B cell (primary cell): Measurements from ENCODE around the gene WDR7. TPM values are rescaled to one million over a fixed set of nuclear protein-coding genes. Genes with fewer than 3 reads are reported as not detected.

Experiments
- ATAC-seq: fragments of 200-7000 bp; cut with Tn5 transposase; one replicate; pipeline ENCODE4 v1.10.0; 2021; ENCODE audit warnings: low read depth, mild to moderate bottlenecking, moderate number of reproducible peaks, moderate library complexity
- CTCF ChIA-PET: fragments of 350-600 bp; sonication (Branson Sonifier 250); formaldehyde crosslinking; loops from one replicate; lab custom pipeline; 2021; ENCODE audit warnings: antibody characterized with exemption, inconsistent platforms; lab: Charles Lee
- POLR2A ChIA-PET: fragments of 350-600 bp; sonication (Branson Sonifier 250); formaldehyde crosslinking; loops from one replicate; lab custom pipeline; 2021; ENCODE audit warnings: antibody characterized with exemption; lab: Charles Lee
- DNase-seq: peaks from one replicate; pipeline ENCODE4 v3.0.0; 2013
- H2AFZ ChIP-seq: 2 replicates; pipeline ENCODE4 v1.6.1; 2012; ENCODE audit warnings: mild to moderate bottlenecking, low read depth, low read length; ENCODE audit not compliant: insufficient read depth, poor library complexity, severe bottlenecking
- H3K27ac ChIP-seq, 2 donors: 1 replicate in 1 of 2; 2 replicates in 1 of 2; pipeline ENCODE4 v1.5.1; 2012 to 2013; ENCODE audit warnings: low read length in 2 of 2, mild to moderate bottlenecking in 2 of 2, moderate library complexity in 1 of 2
- H3K27me3 ChIP-seq, 4 experiments: fragments of 200-600 bp in 1 of 4; sonication (generic) in 1 of 4; replicated peaks in 1 of 4; 1 replicate in 2 of 4; 2 replicates in 2 of 4; pipeline versions ENCODE4 v1.6.1 to v1.7.0; 2013 to 2016; ENCODE audit warnings: low read length in 3 of 4, mild to moderate bottlenecking in 2 of 4, mixed read lengths in 1 of 4, moderate library complexity in 1 of 4; ENCODE audit not compliant: insufficient read depth in 4 of 4, control insufficient read depth in 3 of 4; ENCODE audit errors: control extremely low read depth in 1 of 4
- H3K36me3 ChIP-seq, 2 experiments: replicated peaks in 1 of 2; 1 replicate in 1 of 2; 2 replicates in 1 of 2; pipeline versions ENCODE4 v1.6.1 to v1.7.1; 2013; ENCODE audit warnings: low read length in 1 of 2; ENCODE audit not compliant: insufficient read depth in 2 of 2, control insufficient read depth in 1 of 2; ENCODE audit errors: control extremely low read depth in 1 of 2, extremely low read depth in 1 of 2
- H3K4me1 ChIP-seq, 2 donors: fragments of 200-600 bp in 1 of 2; sonication (generic) in 1 of 2; 1 replicate in 1 of 2; 2 replicates in 1 of 2; pipeline versions ENCODE4 v1.5.1 to v1.6.1; 2013 to 2017; ENCODE audit warnings: low read length in 2 of 2; ENCODE audit not compliant: control insufficient read depth in 2 of 2, insufficient read depth in 2 of 2
- H3K4me2 ChIP-seq: replicated peaks from 2 replicates; pipeline ENCODE3; 2012; ENCODE audit warnings: mild to moderate bottlenecking, low read depth, low read length; ENCODE audit not compliant: poor library complexity, severe bottlenecking
- H3K4me3 ChIP-seq, 5 experiments: fragments of 200-600 bp in 1 of 5; sonication (generic) in 1 of 5; 1 replicate in 3 of 5; 2 replicates in 2 of 5; pipeline versions ENCODE4 v1.5.1 to v1.7.0; 2011 to 2016; ENCODE audit warnings: low read length in 4 of 5, mild to moderate bottlenecking in 4 of 5, low read depth in 2 of 5, control low read depth in 1 of 5, moderate library complexity in 1 of 5; ENCODE audit not compliant: insufficient read depth in 1 of 5; ENCODE audit errors: control extremely low read depth in 1 of 5, extremely low read depth in 1 of 5
- H3K79me2 ChIP-seq: fragments of 200-600 bp; sonication (generic); one replicate; pipeline ENCODE4 v1.6.0; 2016; ENCODE audit warnings: low read length; ENCODE audit not compliant: control insufficient read depth, insufficient read depth
- H3K9ac ChIP-seq: fragments of 200-600 bp; sonication (generic); 2 replicates; pipeline ENCODE4 v1.6.1; 2017; ENCODE audit warnings: mild to moderate bottlenecking, low read length, moderate library complexity
- H3K9me3 ChIP-seq, 3 donors: one replicate each; pipeline versions ENCODE4 v1.6.1 to v1.7.1; 2013; ENCODE audit warnings: low read length in 2 of 3; ENCODE audit not compliant: control insufficient read depth in 2 of 3, insufficient read depth in 1 of 3; ENCODE audit errors: control extremely low read depth in 1 of 3
- H4K20me1 ChIP-seq: 2 replicates; pipeline ENCODE4 v1.6.0; 2012; ENCODE audit warnings: mild to moderate bottlenecking, low read length; ENCODE audit not compliant: insufficient read depth, control insufficient read depth, poor library complexity, severe bottlenecking
- H3K27ac Mint-ChIP-seq: one replicate; pipeline ENCODE4 v1.8.0; 2021; ENCODE audit warnings: mixed read lengths
- H3K27me3 Mint-ChIP-seq: one replicate; pipeline ENCODE4 v1.8.0; 2021; ENCODE audit warnings: mixed read lengths
- H3K4me1 Mint-ChIP-seq: one replicate; pipeline ENCODE4 v1.8.0; 2021; ENCODE audit warnings: mixed read lengths
- H3K4me3 Mint-ChIP-seq: one replicate; pipeline ENCODE4 v1.8.0; 2021; ENCODE audit warnings: mixed read lengths
- H3K9me3 Mint-ChIP-seq: one replicate; pipeline ENCODE4 v1.8.0; 2022; ENCODE audit warnings: mixed read lengths; ENCODE audit not compliant: insufficient read depth
- CTCF ChIP-seq: fragments of 200-600 bp; IDR thresholded peaks from one replicate; pipeline ENCODE4 v1.8.0; 2022; ENCODE audit warnings: antibody characterized with exemption, mild to moderate bottlenecking
- EZH2 ChIP-seq: IDR thresholded peaks from 2 replicates; pipeline ENCODE4 v1.6.1; 2012; ENCODE audit warnings: borderline replicate concordance, low read depth, mild to moderate bottlenecking, moderate library complexity, low read length; ENCODE audit not compliant: insufficient read depth, poor library complexity, severe bottlenecking
- WGBS: methylation state at CpG from one replicate; pipeline ENCODE4 v1.1.5; 2013; ENCODE audit warnings: missing lambda C conversion rate; ENCODE audit not compliant: insufficient coverage; 5-methylcytosine and 5-hydroxymethylcytosine counted together
- intact Hi-C: fragments of 100-400 bp; cut with micrococcal nuclease; formaldehyde crosslinking; loops from one replicate; pipeline ENCODE4 v1.10.0; 2022
- polyA plus RNA-seq: library from polyadenylated mRNA; depleted of rRNA; stranded (reverse); fragments of >200 nt; gene quantifications from 2 replicates; pipeline ENCODE4 v1.2.3, GENCODE V29; 2012
- total RNA-seq, 2 donors: library from RNA; stranded (reverse); fragments of 120-200 nt in 1 of 2; gene quantifications; 1 replicate in 1 of 2; 2 replicates in 1 of 2; pipeline versions ENCODE4 v1.2.3 to v1.2.4, GENCODE V29; 2013 to 2022

WDR7 gene
- total and polyA plus RNA-seq, 2 donors (not counting 1 experiment from before 2014, with no cell fraction given): 5.5 to 45.0 TPM

GRCh38 chr18:56647951-56648893 is 2.9 kb upstream of the WDR7 start:
- peaks cover 13% of the 10 kb centered on the region for H3K79me2 ChIP-seq
- DNase-seq (no peak), ATAC-seq (no peak)
- Mint-ChIP-seq H3K9me3 (no peaks in the 10 kb centered on the region), H3K4me3 (no peak overlapping the region), H3K4me1 (peaks cover 27% of the 10 kb centered on the region), H3K27ac (no peak overlapping the region), H3K27me3 (no peaks in the 10 kb centered on the region)
- H3K4me1 ChIP-seq: peaks cover 19 to 21% of the 10 kb centered on the region in 2 donors
- H3K27me3 ChIP-seq: no peaks in the 10 kb centered on the region
- no peak overlapping the region for H3K4me2 ChIP-seq
- no peaks in the 10 kb centered on the region for H3K36me3 ChIP-seq
- intact Hi-C loops: no loop called here
- POLR2A ChIA-PET: no interaction called here
- no peak overlapping the region for H3K27ac ChIP-seq
- no peaks in the 10 kb centered on the region for H3K9me3 ChIP-seq
- H4K20me1 ChIP-seq: no peaks in the 10 kb centered on the region
- no peak for TF ChIP-seq CTCF
- TF ChIP-seq EZH2: no peak
- H2AFZ ChIP-seq: no peak overlapping the region
- H3K9ac ChIP-seq: no peak overlapping the region
- WGBS: no CpG with 5 or more reads among the region's 3 CpGs
- H3K4me3 ChIP-seq: no peak overlapping the region
- CTCF ChIA-PET: interaction anchor here (0.6 to 4.0 kb wide), 3 partner anchors 10 to 932 kb away, joined by 3 to 19 read pairs (median 4); partner anchors contain the start of gene TXNL1

- ChIA-PET CTCF (interaction anchor here (1.5 to 4.0 kb wide), 3 partner anchors 8 to 11 kb away, joined by 4 to 19 read pairs (median 4); partner anchors contain the start of gene TXNL1), POLR2A (interaction anchor here (1.9 kb wide), 1 partner anchor 11 kb away, joined by 10 read pairs; the partner anchor contains the start of gene TXNL1)
- H3K4me3 Mint-ChIP-seq: peak overlapping the region; percentile 37
- peaks cover 19 to 23% of the 10 kb centered on the region in 2 donors for H3K4me1 ChIP-seq
- H3K9ac ChIP-seq: no peak overlapping the region
- no peaks in the 10 kb centered on the region for H4K20me1 ChIP-seq
- no peak for DNase-seq
- no peak overlapping the region for H3K4me2 ChIP-seq
- H3K27me3 Mint-ChIP-seq: no peaks in the 10 kb centered on the region
- H3K27ac Mint-ChIP-seq: no peak overlapping the region
- no peak overlapping the region for H3K27ac ChIP-seq
- TF ChIP-seq CTCF (no peak), EZH2 (no peak)
- H3K9me3 Mint-ChIP-seq: no peaks in the 10 kb centered on the region
- ATAC-seq: no peak
- 100% methylated on average over 1 of the region's 1 CpG for WGBS
- H3K79me2 ChIP-seq: peaks cover 30% of the 10 kb centered on the region
- H3K4me3 ChIP-seq: no peak overlapping the region
- no peaks in the 10 kb centered on the region for H3K36me3 ChIP-seq
- H3K9me3 ChIP-seq: peaks cover 0 to 3% (median 0%) of the 10 kb centered on the region in 3 donors
- H3K27me3 ChIP-seq: no peaks in the 10 kb centered on the region
- peaks cover 32% of the 10 kb centered on the region for H3K4me1 Mint-ChIP-seq
- H2AFZ ChIP-seq: peak overlapping the region; percentile 90
- intact Hi-C loops: loop anchor here (5.0 to 10.0 kb wide), 4 partner anchors 937 to 1328 kb away; partner anchors contain the start of genes FECH and NARS1
Observed at GRCh38 chr18:56649996-56650395, 1.2 kb upstream of the WDR7 start.
